H1 (cell line): ENCODE data around the gene NECTIN1. TPM values are rescaled to one million over a fixed set of nuclear protein-coding genes. Genes with fewer than 3 reads are reported as not detected.

Experiments used
- CTCF ChIA-PET: fragments of 300-600 bp; sonication (Branson Sonifier 250); formaldehyde crosslinking; loops from one replicate; lab custom pipeline; 2021; ENCODE audit not compliant: partially characterized antibody; lab: Charles Lee
- POLR2A ChIA-PET: fragments of 300-600 bp; sonication (Branson Sonifier 250); formaldehyde crosslinking; loops from one replicate; lab custom pipeline; 2021; ENCODE audit warnings: inconsistent platforms; ENCODE audit not compliant: partially characterized antibody; lab: Charles Lee
- DNase-seq, 2 experiments: peaks; one replicate each; pipeline versions ENCODE4 v3.0.0 to v3.0.0-alpha.2; 2010 to 2022; ENCODE audit warnings: low spot score in 2 of 2, low read depth in 1 of 2, mixed read lengths in 1 of 2
- FAIRE-seq: peaks from 2 replicates; lab custom pipeline; 2011; peaks lifted over from hg19 to GRCh38; lab: Jason Lieb, UNC
- H2AFZ ChIP-seq: 2 replicates; pipeline ENCODE4 v1.8.1; 2012; ENCODE audit warnings: low read length, inconsistent platforms
- H2AK5ac ChIP-seq: 2 replicates; pipeline ENCODE4 v1.6.1; 2013; ENCODE audit warnings: low read depth, low read length
- H2BK120ac ChIP-seq: replicated peaks from 2 replicates; pipeline ENCODE3; 2013; ENCODE audit warnings: low read depth, low read length, inconsistent platforms
- H2BK12ac ChIP-seq: 2 replicates; pipeline ENCODE4 v1.6.1; 2013; ENCODE audit warnings: low read depth, low read length
- H2BK15ac ChIP-seq: 2 replicates; pipeline ENCODE4 v1.6.1; 2013; ENCODE audit warnings: low read length
- H2BK20ac ChIP-seq: 2 replicates; pipeline ENCODE4 v1.6.1; 2013; ENCODE audit warnings: low read length
- H2BK5ac ChIP-seq: 2 replicates; pipeline ENCODE4 v1.6.1; 2013; ENCODE audit warnings: low read depth, low read length
- H3K14ac ChIP-seq: 2 replicates; pipeline ENCODE4 v1.6.1; 2013; ENCODE audit warnings: inconsistent platforms; ENCODE audit not compliant: insufficient read length
- H3K18ac ChIP-seq: 2 replicates; pipeline ENCODE4 v1.6.1; 2013; ENCODE audit warnings: low read length; ENCODE audit errors: extremely low read depth
- H3K23ac ChIP-seq: 2 replicates; pipeline ENCODE4 v1.6.1; 2013; ENCODE audit warnings: inconsistent platforms; ENCODE audit not compliant: insufficient read length
- H3K23me2 ChIP-seq: 2 replicates; pipeline ENCODE4 v1.6.1; 2013; ENCODE audit warnings: low read depth, low read length
- H3K27ac ChIP-seq: 2 replicates; pipeline ENCODE4 v1.6.1; 2011; ENCODE audit warnings: low read depth, low read length, inconsistent platforms
- H3K27me3 ChIP-seq, 4 experiments: replicated peaks in 1 of 4; 1 replicate in 1 of 4; 2 replicates in 3 of 4; pipeline versions ENCODE4 v1.6.1 to v1.8.1; 2011 to 2013; ENCODE audit warnings: low read length in 3 of 4, mild to moderate bottlenecking in 3 of 4, inconsistent platforms in 2 of 4, mixed read lengths in 2 of 4, moderate library complexity in 1 of 4; ENCODE audit not compliant: control insufficient read depth in 3 of 4, insufficient read depth in 3 of 4; ENCODE audit errors: extremely low read depth in 1 of 4
- H3K36me3 ChIP-seq, 4 experiments: 2 replicates each; pipeline versions ENCODE4 v1.6.1 to v1.8.1; 2011 to 2013; ENCODE audit warnings: mild to moderate bottlenecking in 4 of 4, low read length in 3 of 4, moderate library complexity in 2 of 4, control low read depth in 1 of 4, inconsistent platforms in 1 of 4; ENCODE audit not compliant: insufficient read depth in 4 of 4, control insufficient read depth in 2 of 4
- H3K4ac ChIP-seq: replicated peaks from 2 replicates; pipeline ENCODE3; 2013; ENCODE audit warnings: low read length, low read depth, mixed read lengths, inconsistent platforms; ENCODE audit not compliant: insufficient read length
- H3K4me1 ChIP-seq, 4 experiments: replicated peaks in 1 of 4; 1 replicate in 1 of 4; 2 replicates in 3 of 4; pipeline versions ENCODE4 v1.6.1 to v1.8.1; 2011 to 2013; ENCODE audit warnings: low read length in 3 of 4, inconsistent platforms in 2 of 4, mixed read lengths in 1 of 4; ENCODE audit not compliant: insufficient read depth in 4 of 4, control insufficient read depth in 3 of 4
- H3K4me2 ChIP-seq, 2 experiments: 2 replicates each; pipeline versions ENCODE4 v1.6.1 to v1.8.1; 2011 to 2013; ENCODE audit warnings: low read depth in 2 of 2, low read length in 2 of 2, control low read depth in 1 of 2, inconsistent platforms in 1 of 2, mild to moderate bottlenecking in 1 of 2; ENCODE audit not compliant: insufficient read depth in 1 of 2
- H3K4me3 ChIP-seq, 4 experiments: fragments of 200-600, 300-600 bp in 1 of 4; sonication (generic), shearing (Covaris generic), sonication (Bioruptor Twin) in 1 of 4; 2 replicates each; pipeline versions ENCODE4 v1.5.1 to v1.8.1; 2011 to 2016; ENCODE audit warnings: low read length in 4 of 4, low read depth in 3 of 4, control low read depth in 2 of 4, inconsistent platforms in 2 of 4, mild to moderate bottlenecking in 2 of 4, mixed read lengths in 1 of 4, moderate library complexity in 1 of 4; ENCODE audit not compliant: insufficient read depth in 2 of 4; ENCODE audit errors: extremely low read depth in 1 of 4
- H3K56ac ChIP-seq: replicated peaks from 2 replicates; pipeline ENCODE3; 2013; ENCODE audit warnings: low read depth, mild to moderate bottlenecking, mixed read lengths, low read length, inconsistent platforms; ENCODE audit not compliant: insufficient read length
- H3K79me1 ChIP-seq: 2 replicates; pipeline ENCODE4 v1.6.1; 2013; ENCODE audit warnings: low read depth, low read length, control low read depth
- H3K79me2 ChIP-seq, 2 experiments: 2 replicates each; pipeline versions ENCODE4 v1.6.1 to v1.8.1; 2012 to 2013; ENCODE audit warnings: low read length in 2 of 2, mild to moderate bottlenecking in 2 of 2, inconsistent platforms in 1 of 2; ENCODE audit not compliant: insufficient read depth in 2 of 2, control insufficient read depth in 1 of 2
- H3K9ac ChIP-seq, 4 experiments: replicated peaks in 1 of 4; 1 replicate in 1 of 4; 2 replicates in 3 of 4; pipeline versions ENCODE4 v1.6.1 to v1.8.1; 2011 to 2013; ENCODE audit warnings: low read depth in 3 of 4, low read length in 3 of 4, control low read depth in 2 of 4, mild to moderate bottlenecking in 2 of 4, moderate library complexity in 2 of 4, inconsistent platforms in 1 of 4; ENCODE audit errors: extremely low read depth in 1 of 4
- H3K9me3 ChIP-seq, 2 experiments: 2 replicates each; pipeline versions ENCODE4 v1.6.1 to v1.8.1; 2012 to 2013; ENCODE audit warnings: mild to moderate bottlenecking in 2 of 2, moderate library complexity in 2 of 2, control low read depth in 1 of 2, inconsistent platforms in 1 of 2, low read depth in 1 of 2, low read length in 1 of 2, mixed read lengths in 1 of 2; ENCODE audit not compliant: insufficient read depth in 2 of 2
- H4K20me1 ChIP-seq, 2 experiments: replicated peaks in 1 of 2; 2 replicates each; pipeline versions ENCODE3 to v1.8.1; 2011 to 2013; ENCODE audit warnings: inconsistent platforms in 2 of 2, low read length in 2 of 2, mild to moderate bottlenecking in 1 of 2; ENCODE audit not compliant: insufficient read depth in 2 of 2, control insufficient read depth in 1 of 2
- H4K5ac ChIP-seq: 2 replicates; pipeline ENCODE4 v1.6.1; 2013; ENCODE audit warnings: low read length, low read depth, mixed read lengths, inconsistent platforms; ENCODE audit not compliant: insufficient read length
- H4K8ac ChIP-seq: 2 replicates; pipeline ENCODE4 v1.8.0; 2013; ENCODE audit warnings: mild to moderate bottlenecking, moderate library complexity, low read length, inconsistent platforms; ENCODE audit not compliant: insufficient read depth; ENCODE audit errors: extremely low read depth
- H4K91ac ChIP-seq: replicated peaks from 2 replicates; pipeline ENCODE3; 2013; ENCODE audit warnings: low read length, mixed read lengths, inconsistent platforms; ENCODE audit not compliant: insufficient read length
- CBX5 ChIP-seq: fragments of 300-800, 300-1000 bp; sonication (generic); IDR thresholded peaks from 2 replicates; pipeline ENCODE4 v1.7.1; 2016; ENCODE audit warnings: antibody characterized with exemption, low read length, low read depth
- CEBPB ChIP-seq: IDR thresholded peaks from 2 replicates; pipeline ENCODE4 v1.6.1; 2012; ENCODE audit warnings: low read depth, low read length
- HDAC6 ChIP-seq: IDR thresholded peaks from one replicate; pipeline ENCODE4 v1.7.1; 2012; ENCODE audit warnings: low read depth, mild to moderate bottlenecking, inconsistent platforms, low read length, moderate library complexity
- RAD21 ChIP-seq, 2 experiments: IDR thresholded peaks in 1 of 2; conservative IDR thresholded peaks in 1 of 2; 2 replicates each; pipeline ENCODE4 v1.6.1; 2011; ENCODE audit warnings: low read depth in 2 of 2, low read length in 2 of 2, improper control_type of control experiment in 1 of 2, inconsistent platforms in 1 of 2, mild to moderate bottlenecking in 1 of 2, moderate library complexity in 1 of 2
- RFX5 ChIP-seq: IDR thresholded peaks from 2 replicates; pipeline ENCODE4 v1.6.1; 2011; ENCODE audit warnings: low read depth, low read length, improper control_type of control experiment, borderline replicate concordance
- polyA plus RNA-seq, 7 experiments: library from polyadenylated mRNA; depleted of rRNA in 3 of 7; stranded (reverse) in 5 of 7; unstranded in 2 of 7; fragments of >200 nt in 5 of 7; fragments of 200-250 nt in 2 of 7; gene quantifications; 1 replicate in 5 of 7; 2 replicates in 1 of 7; 4 replicates in 1 of 7; pipeline versions ENCODE4 v1.2.1 to v1.2.3, GENCODE V29; 2011 to 2013; ENCODE audit warnings: missing spikeins in 2 of 7, mixed read lengths in 2 of 7
- total RNA-seq: library from RNA; stranded (reverse); fragmentation: NEBNext Ultra II Directional; extraction: Animal tissue kit (Norgen Biotek cat#: 25700); gene quantifications from 2 replicates; pipeline ENCODE4 v1.2.1, GENCODE V29; 2021

Gene NECTIN1
- total and polyA plus RNA-seq, 2 of the 8 experiments (the other 6 are each of a cell fraction or from before 2014, with no cell fraction given) = 43.2 to 97.7 TPM

- no peak overlapping the region for H3K14ac ChIP-seq
- no peaks in the 10 kb centered on the region for H3K23me2 ChIP-seq
- H3K4ac ChIP-seq = no peak overlapping the region
- peak overlapping the region; percentile 81; the same call in 1 of the 2 replicates for H2BK12ac ChIP-seq
- H3K79me2 ChIP-seq = no peaks in the 10 kb centered on the region
- H3K27me3 ChIP-seq = peaks cover 0 to 2% (median 0%) of the 10 kb centered on the region in 4 experiments; a peak in 2 of 7 replicates
- H2BK120ac ChIP-seq = no peak overlapping the region
- H3K9ac ChIP-seq = no peak overlapping the region
- H4K5ac ChIP-seq = no peak overlapping the region
- H3K4me3 ChIP-seq = no peak overlapping the region
- no peak overlapping the region for H2BK20ac ChIP-seq
- POLR2A ChIA-PET = interaction anchor here (2.2 kb wide), 1 partner anchor 10 kb away, joined by 5 read pairs; no protein-coding TSS in a partner anchor
- H4K20me1 ChIP-seq = no peaks in the 10 kb centered on the region
- H2AFZ ChIP-seq = no peak overlapping the region
- H3K27ac ChIP-seq = no peak overlapping the region
- H3K79me1 ChIP-seq = no peaks in the 10 kb centered on the region
- no peaks in the 10 kb centered on the region for H3K9me3 ChIP-seq
- H3K4me2 ChIP-seq = no peak overlapping the region
- CTCF ChIA-PET = interaction anchor here (1.3 to 14.8 kb wide), 7 partner anchors 8 to 125 kb away, joined by 3 to 245 read pairs (median 18); partner anchors contain the start of gene NECTIN1
- DNase-seq = no peak
- H2BK15ac ChIP-seq = 0 out of 2 replicates have a peak overlapping the region, but pooled peaks have one; percentile 84
- no peak overlapping the region for H4K91ac ChIP-seq
- H3K36me3 ChIP-seq = no peaks in the 10 kb centered on the region
- peaks cover 4 to 14% (median 9%) of the 10 kb centered on the region in 4 experiments; a peak in 6 of 7 replicates for H3K4me1 ChIP-seq
- no peak overlapping the region for H2AK5ac ChIP-seq
- TF ChIP-seq CEBPB (no peak), RFX5 (no peak), RAD21 (IDR thresholded peaks at IDR 0.05 in 1 of 2, conservative IDR thresholded peaks at IDR 0.05 in 1 of 2; ENCODE audit: low read depth in 2 of 2, low read length in 2 of 2) (no peak), CBX5 (no peak), HDAC6 (no peak)
- H3K56ac ChIP-seq = no peak overlapping the region
- H3K23ac ChIP-seq = no peak overlapping the region
- peak overlapping the region; percentile 21; the same call in 1 of the 2 replicates for H3K18ac ChIP-seq
- no peak for FAIRE-seq
- 0 out of 2 replicates have a peak overlapping the region, but pooled peaks have one; percentile 61 for H2BK5ac ChIP-seq
- H4K8ac ChIP-seq = no peak overlapping the region
These were observed 113.2 kb downstream of the NECTIN1 start for GRCh38 chr11:119615882-119616196.
